WTC11 (cell line): Measurements from ENCODE around the gene SLA2.

Experiments used
- IRF2 ChIP-seq: sonication (generic); formaldehyde crosslinking; IDR thresholded peaks from 2 replicates; pipeline ENCODE4 v1.8.0; 2022; ENCODE audit warnings: low read depth, missing genetic modification reagents, borderline replicate concordance
- NFE2L1 ChIP-seq: sonication (generic); formaldehyde crosslinking; IDR thresholded peaks from 2 replicates; pipeline ENCODE4 v1.8.1; 2023; ENCODE audit warnings: missing genetic modification reagents
- NR3C1 ChIP-seq: sonication (generic); formaldehyde crosslinking; conservative IDR thresholded peaks from 2 replicates; pipeline ENCODE4 v1.8.1; 2023; ENCODE audit warnings: low read depth, mild to moderate bottlenecking, missing genetic modification reagents
- SP1 ChIP-seq: sonication (generic); formaldehyde crosslinking; conservative IDR thresholded peaks from 2 replicates; pipeline ENCODE4 v1.8.1; 2022; ENCODE audit warnings: missing genetic modification reagents
- TCF7 ChIP-seq: sonication (generic); formaldehyde crosslinking; IDR thresholded peaks from 2 replicates; pipeline ENCODE4 v1.8.0; 2022; ENCODE audit warnings: mild to moderate bottlenecking, low read depth, missing genetic modification reagents, moderate library complexity
- ZNF396 ChIP-seq: fragments of 250-450 bp; sonication (Bioruptor Pico); IDR thresholded peaks from 2 replicates; pipeline ENCODE4 v1.8.0; 2021; ENCODE audit warnings: mild to moderate bottlenecking, moderate library complexity, borderline replicate concordance
- TF ChIP-seq, protein P1 (sequence below): fragments of 200-600 bp; IDR thresholded peaks from 2 replicates; pipeline ENCODE4 v1.8.0; 2022; ENCODE audit warnings: antibody characterized with exemption
- TF ChIP-seq, protein P2 (sequence below): fragments of 250-450 bp; sonication (Bioruptor Pico); IDR thresholded peaks from 2 replicates; pipeline ENCODE4 v1.9.0; 2021; ENCODE audit warnings: mild to moderate bottlenecking, borderline replicate concordance
- TF ChIP-seq, protein P3 (sequence below): sonication (generic); formaldehyde crosslinking; IDR thresholded peaks from 2 replicates; pipeline ENCODE4 v1.8.0; 2022; ENCODE audit warnings: mild to moderate bottlenecking, missing genetic modification reagents
- TF ChIP-seq, protein P4 (sequence below): sonication (generic); formaldehyde crosslinking; IDR thresholded peaks from 2 replicates; pipeline ENCODE4 v1.8.1; 2023; ENCODE audit warnings: mild to moderate bottlenecking, missing genetic modification reagents
- TF ChIP-seq, protein P5 (sequence below): sonication (generic); formaldehyde crosslinking; conservative IDR thresholded peaks from 2 replicates; pipeline ENCODE4 v1.8.1; 2022; ENCODE audit warnings: mild to moderate bottlenecking, missing genetic modification reagents

DNA sequence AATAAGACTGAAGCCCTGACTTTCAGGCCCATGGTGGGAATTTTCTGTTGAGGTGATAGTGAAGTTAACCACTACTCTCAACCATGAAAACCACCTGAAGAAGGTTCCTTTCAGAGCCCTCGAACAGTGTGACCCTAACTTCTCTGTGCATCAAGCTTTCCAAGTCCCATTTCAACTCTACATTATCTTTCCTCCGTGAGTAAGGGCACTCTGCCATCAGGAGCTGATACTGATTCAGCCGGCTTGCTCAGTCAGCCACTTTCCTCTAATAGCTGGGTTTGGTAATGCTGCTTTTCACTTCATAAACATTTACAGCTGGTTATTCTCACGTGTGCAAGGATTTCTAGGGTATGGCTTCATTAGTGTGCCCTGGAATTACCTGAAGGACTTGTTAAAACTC, 10.7 kb upstream of the SLA2 start:
- TF ChIP-seq, protein P1, sequence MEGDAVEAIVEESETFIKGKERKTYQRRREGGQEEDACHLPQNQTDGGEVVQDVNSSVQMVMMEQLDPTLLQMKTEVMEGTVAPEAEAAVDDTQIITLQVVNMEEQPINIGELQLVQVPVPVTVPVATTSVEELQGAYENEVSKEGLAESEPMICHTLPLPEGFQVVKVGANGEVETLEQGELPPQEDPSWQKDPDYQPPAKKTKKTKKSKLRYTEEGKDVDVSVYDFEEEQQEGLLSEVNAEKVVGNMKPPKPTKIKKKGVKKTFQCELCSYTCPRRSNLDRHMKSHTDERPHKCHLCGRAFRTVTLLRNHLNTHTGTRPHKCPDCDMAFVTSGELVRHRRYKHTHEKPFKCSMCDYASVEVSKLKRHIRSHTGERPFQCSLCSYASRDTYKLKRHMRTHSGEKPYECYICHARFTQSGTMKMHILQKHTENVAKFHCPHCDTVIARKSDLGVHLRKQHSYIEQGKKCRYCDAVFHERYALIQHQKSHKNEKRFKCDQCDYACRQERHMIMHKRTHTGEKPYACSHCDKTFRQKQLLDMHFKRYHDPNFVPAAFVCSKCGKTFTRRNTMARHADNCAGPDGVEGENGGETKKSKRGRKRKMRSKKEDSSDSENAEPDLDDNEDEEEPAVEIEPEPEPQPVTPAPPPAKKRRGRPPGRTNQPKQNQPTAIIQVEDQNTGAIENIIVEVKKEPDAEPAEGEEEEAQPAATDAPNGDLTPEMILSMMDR: no peak
- TF ChIP-seq, protein P2, sequence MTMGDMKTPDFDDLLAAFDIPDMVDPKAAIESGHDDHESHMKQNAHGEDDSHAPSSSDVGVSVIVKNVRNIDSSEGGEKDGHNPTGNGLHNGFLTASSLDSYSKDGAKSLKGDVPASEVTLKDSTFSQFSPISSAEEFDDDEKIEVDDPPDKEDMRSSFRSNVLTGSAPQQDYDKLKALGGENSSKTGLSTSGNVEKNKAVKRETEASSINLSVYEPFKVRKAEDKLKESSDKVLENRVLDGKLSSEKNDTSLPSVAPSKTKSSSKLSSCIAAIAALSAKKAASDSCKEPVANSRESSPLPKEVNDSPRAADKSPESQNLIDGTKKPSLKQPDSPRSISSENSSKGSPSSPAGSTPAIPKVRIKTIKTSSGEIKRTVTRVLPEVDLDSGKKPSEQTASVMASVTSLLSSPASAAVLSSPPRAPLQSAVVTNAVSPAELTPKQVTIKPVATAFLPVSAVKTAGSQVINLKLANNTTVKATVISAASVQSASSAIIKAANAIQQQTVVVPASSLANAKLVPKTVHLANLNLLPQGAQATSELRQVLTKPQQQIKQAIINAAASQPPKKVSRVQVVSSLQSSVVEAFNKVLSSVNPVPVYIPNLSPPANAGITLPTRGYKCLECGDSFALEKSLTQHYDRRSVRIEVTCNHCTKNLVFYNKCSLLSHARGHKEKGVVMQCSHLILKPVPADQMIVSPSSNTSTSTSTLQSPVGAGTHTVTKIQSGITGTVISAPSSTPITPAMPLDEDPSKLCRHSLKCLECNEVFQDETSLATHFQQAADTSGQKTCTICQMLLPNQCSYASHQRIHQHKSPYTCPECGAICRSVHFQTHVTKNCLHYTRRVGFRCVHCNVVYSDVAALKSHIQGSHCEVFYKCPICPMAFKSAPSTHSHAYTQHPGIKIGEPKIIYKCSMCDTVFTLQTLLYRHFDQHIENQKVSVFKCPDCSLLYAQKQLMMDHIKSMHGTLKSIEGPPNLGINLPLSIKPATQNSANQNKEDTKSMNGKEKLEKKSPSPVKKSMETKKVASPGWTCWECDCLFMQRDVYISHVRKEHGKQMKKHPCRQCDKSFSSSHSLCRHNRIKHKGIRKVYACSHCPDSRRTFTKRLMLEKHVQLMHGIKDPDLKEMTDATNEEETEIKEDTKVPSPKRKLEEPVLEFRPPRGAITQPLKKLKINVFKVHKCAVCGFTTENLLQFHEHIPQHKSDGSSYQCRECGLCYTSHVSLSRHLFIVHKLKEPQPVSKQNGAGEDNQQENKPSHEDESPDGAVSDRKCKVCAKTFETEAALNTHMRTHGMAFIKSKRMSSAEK: no peak
- TF ChIP-seq SP1 (CRISPR knock-in tag): no peak
- TF ChIP-seq, protein P3, sequence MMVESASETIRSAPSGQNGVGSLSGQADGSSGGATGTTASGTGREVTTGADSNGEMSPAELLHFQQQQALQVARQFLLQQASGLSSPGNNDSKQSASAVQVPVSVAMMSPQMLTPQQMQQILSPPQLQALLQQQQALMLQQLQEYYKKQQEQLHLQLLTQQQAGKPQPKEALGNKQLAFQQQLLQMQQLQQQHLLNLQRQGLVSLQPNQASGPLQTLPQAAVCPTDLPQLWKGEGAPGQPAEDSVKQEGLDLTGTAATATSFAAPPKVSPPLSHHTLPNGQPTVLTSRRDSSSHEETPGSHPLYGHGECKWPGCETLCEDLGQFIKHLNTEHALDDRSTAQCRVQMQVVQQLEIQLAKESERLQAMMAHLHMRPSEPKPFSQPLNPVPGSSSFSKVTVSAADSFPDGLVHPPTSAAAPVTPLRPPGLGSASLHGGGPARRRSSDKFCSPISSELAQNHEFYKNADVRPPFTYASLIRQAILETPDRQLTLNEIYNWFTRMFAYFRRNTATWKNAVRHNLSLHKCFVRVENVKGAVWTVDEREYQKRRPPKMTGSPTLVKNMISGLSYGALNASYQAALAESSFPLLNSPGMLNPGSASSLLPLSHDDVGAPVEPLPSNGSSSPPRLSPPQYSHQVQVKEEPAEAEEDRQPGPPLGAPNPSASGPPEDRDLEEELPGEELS (CRISPR knock-in tag): no peak
- TF ChIP-seq NFE2L1: no peak
- TF ChIP-seq ZNF396 (CRISPR knock-in tag): no peak
- TF ChIP-seq, protein P4, sequence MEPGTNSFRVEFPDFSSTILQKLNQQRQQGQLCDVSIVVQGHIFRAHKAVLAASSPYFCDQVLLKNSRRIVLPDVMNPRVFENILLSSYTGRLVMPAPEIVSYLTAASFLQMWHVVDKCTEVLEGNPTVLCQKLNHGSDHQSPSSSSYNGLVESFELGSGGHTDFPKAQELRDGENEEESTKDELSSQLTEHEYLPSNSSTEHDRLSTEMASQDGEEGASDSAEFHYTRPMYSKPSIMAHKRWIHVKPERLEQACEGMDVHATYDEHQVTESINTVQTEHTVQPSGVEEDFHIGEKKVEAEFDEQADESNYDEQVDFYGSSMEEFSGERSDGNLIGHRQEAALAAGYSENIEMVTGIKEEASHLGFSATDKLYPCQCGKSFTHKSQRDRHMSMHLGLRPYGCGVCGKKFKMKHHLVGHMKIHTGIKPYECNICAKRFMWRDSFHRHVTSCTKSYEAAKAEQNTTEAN: no peak
- TF ChIP-seq TCF7 (CRISPR knock-in tag): no peak
- no peak for TF ChIP-seq IRF2 (CRISPR knock-in tag)
- no peak for TF ChIP-seq NR3C1 (CRISPR knock-in tag)
- TF ChIP-seq, protein P5, sequence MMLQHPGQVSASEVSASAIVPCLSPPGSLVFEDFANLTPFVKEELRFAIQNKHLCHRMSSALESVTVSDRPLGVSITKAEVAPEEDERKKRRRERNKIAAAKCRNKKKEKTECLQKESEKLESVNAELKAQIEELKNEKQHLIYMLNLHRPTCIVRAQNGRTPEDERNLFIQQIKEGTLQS (CRISPR knock-in tag): no peak
